GM21390 (cell line): ENCODE results near the gene LCE3B.
"Not testable (repeated sequence)": the region's sequence is repeated elsewhere in the genome, so short reads cannot be mapped to it uniquely, and the experiment has no call there.

ENCODE experiments used
- ATAC-seq: cut with Tn5 transposase; IDR thresholded peaks from one replicate; pipeline ENCODE4 v1.9.1; 2021; ENCODE audit not compliant: unreplicated experiment

Gene LCE3B

GRCh38 chr1:152613511-152613910, at the start of gene LCE3B:
Gene LCE3B (plus strand): TSS chr1:152613811. CDS start chr1:152613811, 0 bp downstream.
- ATAC-seq = no peak

- no peak for ATAC-seq
Measured at GRCh38 chr1:152565115-152565514, 48.5 kb upstream of the LCE3B start.

- ATAC-seq = no peak
Measured at GRCh38 chr1:152565535-152566215, 47.9 kb upstream of the LCE3B start.

- no peak for ATAC-seq
Measured at GRCh38 chr1:152566681-152567080, 46.9 kb upstream of the LCE3B start, which contains the start of gene LCE3E. Gene LCE3E (minus strand): TSS chr1:152566780. CDS start chr1:152566208, 572 bp downstream.

- ATAC-seq = no peak
Measured at GRCh38 chr1:152577168-152577567, 36.4 kb upstream of the LCE3B start.

GRCh38 chr1:152579526-152579925, 34.1 kb upstream of the LCE3B start:
- ATAC-seq = not testable (repeated sequence)

- ATAC-seq = no peak
Measured at GRCh38 chr1:152580433-152580832, 33.2 kb upstream of the LCE3B start, which contains the start of gene LCE3D. Gene LCE3D (minus strand): TSS chr1:152580516. CDS start chr1:152579936, 580 bp downstream.

GRCh38 chr1:152582647-152583046, 31.0 kb upstream of the LCE3B start:
- no peak for ATAC-seq

GRCh38 chr1:152585586-152585985, 28.0 kb upstream of the LCE3B start:
- ATAC-seq = no peak

GRCh38 chr1:152596986-152597385, 16.6 kb upstream of the LCE3B start:
- ATAC-seq = no peak

GRCh38 chr1:152599934-152600333, 13.7 kb upstream of the LCE3B start, which contains the start of gene LCE3C:
Gene LCE3C (plus strand): TSS chr1:152600234. CDS start chr1:152600732, 498 bp downstream.
- ATAC-seq = no peak

GRCh38 chr1:152621993-152622392, 8.4 kb downstream of the LCE3B start:
- no peak for ATAC-seq

- no peak for ATAC-seq
Measured at GRCh38 chr1:152622803-152623202, 9.2 kb downstream of the LCE3B start, which contains the start of gene LCE3A. Gene LCE3A (minus strand): TSS chr1:152623103. CDS start chr1:152623103, 0 bp downstream.

GRCh38 chr1:152623203-152623844, 9.7 kb downstream of the LCE3B start:
- no peak for ATAC-seq

GRCh38 chr1:152626744-152627143, 13.1 kb downstream of the LCE3B start:
- ATAC-seq = no peak

- no peak for ATAC-seq
Measured at GRCh38 chr1:152630596-152630995, 17.0 kb downstream of the LCE3B start.

GRCh38 chr1:152640351-152640750, 26.7 kb downstream of the LCE3B start:
- no peak for ATAC-seq

GRCh38 chr1:152643945-152644344, 30.3 kb downstream of the LCE3B start:
- no peak for ATAC-seq

GRCh38 chr1:152645146-152645545, 31.5 kb downstream of the LCE3B start:
- ATAC-seq = no peak

GRCh38 chr1:152646656-152647055, 33.0 kb downstream of the LCE3B start:
- no peak for ATAC-seq

- ATAC-seq = no peak
Measured at GRCh38 chr1:152654110-152654509, 40.5 kb downstream of the LCE3B start.

- no peak for ATAC-seq
Measured at GRCh38 chr1:152656459-152656858, 42.8 kb downstream of the LCE3B start.
